Prostate gland (tissue), 2 donors: ENCODE data around the gene NCOA7. TPM values are rescaled to one million over a fixed set of nuclear protein-coding genes. Genes with fewer than 3 reads are reported as not detected.
A peak's percentile ranks its signal among the peaks of the same experiment; 100 is the strongest.
"Not testable (repeated sequence)": the region's sequence is repeated elsewhere in the genome, so short reads cannot be mapped to it uniquely, and the experiment has no call there.

Source experiments
- DNase-seq: peaks from one replicate; pipeline ENCODE4 v3.0.0-alpha.2; 2019; ENCODE audit warnings: low spot score
- H3K27ac ChIP-seq, 2 donors: fragments of 200-600 bp; sonication (generic); 2 replicates each; pipeline ENCODE4 v1.5.1; 2017 to 2019
- H3K27me3 ChIP-seq: fragments of 200-600 bp; sonication (generic); replicated peaks from 2 replicates; pipeline ENCODE4 v1.5.1; 2019; ENCODE audit not compliant: insufficient read depth
- H3K36me3 ChIP-seq, 2 donors: fragments of 200-600 bp; sonication (generic); 1 replicate in 1 of 2; 2 replicates in 1 of 2; pipeline versions ENCODE4 v1.5.1 to v1.8.1; 2017 to 2019
- H3K4me1 ChIP-seq: fragments of 200-600 bp; sonication (generic); replicated peaks from 2 replicates; pipeline ENCODE4 v1.5.1; 2019
- H3K4me3 ChIP-seq, 2 donors: fragments of 200-600 bp; sonication (generic); 2 replicates each; pipeline ENCODE4 v1.5.1; 2017 to 2019
- H3K9me3 ChIP-seq: fragments of 200-600 bp; sonication (generic); 2 replicates; pipeline ENCODE4 v1.5.1; 2017
- CTCF ChIP-seq, 4 experiments: fragments of 200-600 bp in 2 of 4; fragments of 450-650 bp in 2 of 4; sonication (generic) in 2 of 4; IDR thresholded peaks; 1 replicate in 3 of 4; 2 replicates in 1 of 4; pipeline ENCODE4 v1.5.1; 2016 to 2019; ENCODE audit warnings: antibody characterized with exemption in 4 of 4, mild to moderate bottlenecking in 2 of 4, moderate library complexity in 2 of 4
- POLR2A ChIP-seq: fragments of 450-650 bp; IDR thresholded peaks from one replicate; pipeline ENCODE4 v1.6.1; 2016; ENCODE audit warnings: antibody characterized with exemption, mild to moderate bottlenecking
- POLR2AphosphoS5 ChIP-seq: sonication (generic); formaldehyde crosslinking; IDR thresholded peaks from one replicate; pipeline ENCODE4 v1.6.1; 2017; ENCODE audit warnings: antibody characterized with exemption
- WGBS: methylation state at CpG from one replicate; pipeline ENCODE4 v1.1.5; 2018; 5-methylcytosine and 5-hydroxymethylcytosine counted together
- intact Hi-C: fragments of 100-400 bp; cut with DNase I; formaldehyde crosslinking; loops from one replicate; pipeline ENCODE4 v1.14.2; 2022
- total RNA-seq, 2 donors: library from RNA; depleted of rRNA; stranded (reverse); fragments of >200 nt; gene quantifications; one replicate each; pipeline ENCODE4 v1.1.0, GENCODE V29; 2016

The NCOA7 gene
- total RNA-seq, 2 donors from 2014 or later, result 15.5 to 15.6 TPM

- no peaks in the 10 kb centered on the region for H3K36me3 ChIP-seq
- no peak overlapping the region for H3K27ac ChIP-seq
- TF ChIP-seq POLR2AphosphoS5 (no peak), POLR2A (no peak), CTCF (IDR thresholded peaks at IDR 0.05) (no peak)
- H3K4me1 ChIP-seq, result no peaks in the 10 kb centered on the region
- H3K9me3 ChIP-seq, result no peaks in the 10 kb centered on the region
- DNase-seq, result no peak
- 95% methylated on average over 4 of the region's 4 CpGs for WGBS
- no peak overlapping the region for H3K4me3 ChIP-seq
- intact Hi-C loops, result loop anchor here (5.0 kb wide), 1 partner anchor 614 kb away; the partner anchor contains the start of gene TPD52L1
- no peaks in the 10 kb centered on the region for H3K27me3 ChIP-seq
These were observed 24.1 kb upstream of the NCOA7 start for GRCh38 chr6:125766641-125767040.

DNA sequence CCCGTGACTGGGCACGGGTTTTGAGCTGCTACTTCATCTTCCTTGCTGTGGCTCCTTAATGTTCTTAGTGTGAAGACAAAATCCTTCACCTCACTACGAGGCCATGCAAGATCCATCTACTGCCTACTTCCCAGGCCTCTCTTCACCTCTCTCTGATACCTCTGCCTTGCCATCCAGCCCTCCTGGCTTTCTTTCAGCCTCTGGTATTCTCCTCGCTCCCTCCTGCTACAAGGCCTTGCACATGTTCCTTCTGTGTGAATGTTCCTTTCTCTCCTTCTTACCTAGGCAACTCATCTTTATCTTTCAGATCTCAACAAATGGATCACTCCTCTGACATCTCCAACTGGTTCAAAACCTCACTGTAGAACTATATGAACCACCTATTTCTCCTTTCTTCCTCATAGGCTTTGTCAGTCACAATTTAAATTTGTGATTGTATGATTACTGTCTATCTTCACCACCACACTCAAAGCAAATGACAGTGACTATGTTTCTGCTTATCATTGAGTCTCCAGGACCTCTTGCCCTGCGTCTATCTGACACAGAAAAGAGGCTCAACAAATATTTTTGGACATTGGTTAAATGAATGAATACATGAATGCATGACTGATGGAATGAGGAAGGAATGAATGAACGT is 21.5 kb upstream of the NCOA7 start:
- Histone ChIP-seq H3K27me3 (no peaks in the 10 kb centered on the region), H3K27ac (no peak overlapping the region), H3K36me3 (no peaks in the 10 kb centered on the region), H3K4me1 (no peaks in the 10 kb centered on the region), H3K9me3 (no peaks in the 10 kb centered on the region), H3K4me3 (no peak overlapping the region)
- WGBS, result 65% methylated on average over 6 of the region's 6 CpGs
- TF ChIP-seq POLR2A (no peak), POLR2AphosphoS5 (no peak), CTCF (IDR thresholded peaks at IDR 0.05) (no peak)
- no peak for DNase-seq
- intact Hi-C loops, result loop anchor here (2.0 to 5.0 kb wide), 2 partner anchors 458 to 617 kb away; partner anchors contain the start of gene TPD52L1

- WGBS, result 68% methylated on average over 4 of the region's 4 CpGs
- H3K4me1 ChIP-seq, result no peaks in the 10 kb centered on the region
- no peaks in the 10 kb centered on the region for H3K27me3 ChIP-seq
- H3K36me3 ChIP-seq, result no peaks in the 10 kb centered on the region
- TF ChIP-seq CTCF (IDR thresholded peaks at IDR 0.05) (no peak), POLR2AphosphoS5 (no peak), POLR2A (no peak)
- no peaks in the 10 kb centered on the region for H3K9me3 ChIP-seq
- intact Hi-C loops, result no loop called here
- no peak for DNase-seq
- no peak overlapping the region for H3K4me3 ChIP-seq
- no peak overlapping the region for H3K27ac ChIP-seq
These were observed 17.1 kb upstream of the NCOA7 start for GRCh38 chr6:125773387-125774341.

- H3K9me3 ChIP-seq, H3K27ac ChIP-seq, H3K4me3 ChIP-seq, H3K4me1 ChIP-seq, DNase-seq, intact Hi-C loops, H3K36me3 ChIP-seq, H3K27me3 ChIP-seq: not testable (repeated sequence)
- 70% methylated on average over 14 of the region's 14 CpGs for WGBS
These were observed 14.5 kb upstream of the NCOA7 start for GRCh38 chr6:125776107-125776826.

- peak overlapping the region; percentile 76 to 80 for H3K27ac ChIP-seq
- WGBS, result 13% methylated on average over 17 of the region's 17 CpGs
- peak; percentile 86 for DNase-seq
- H3K4me1 ChIP-seq, result no peaks in the 10 kb centered on the region
- peak overlapping the region; percentile 42 to 43 for H3K4me3 ChIP-seq
- peak; percentile 34 for TF ChIP-seq POLR2A
- TF ChIP-seq CTCF (IDR thresholded peaks at IDR 0.05), result peak; percentile 16 to 83 (median 48)
- TF ChIP-seq POLR2AphosphoS5, result peak; percentile 90
- no peaks in the 10 kb centered on the region for H3K27me3 ChIP-seq
- intact Hi-C loops, result loop anchor here (1.0 to 2.0 kb wide), 2 partner anchors 10 to 177 kb away; partner anchors contain the start of genes HINT3 and NCOA7
- H3K9me3 ChIP-seq, result no peaks in the 10 kb centered on the region
- no peaks in the 10 kb centered on the region for H3K36me3 ChIP-seq
These were observed 10.7 kb upstream of the NCOA7 start for GRCh38 chr6:125779924-125780539.
